ENCODE measurements around the gene ACACA.

Gene ACACA

GRCh38 chr17:37123386-37123785 is 283.2 kb downstream of the ACACA start:
- Histone ChIP-seq H3K4me3 (ENCODE audit: low read length) (no peak overlapping the region), H3K9me3 (ENCODE audit: control insufficient read depth, low read length) (no peaks in the 10 kb centered on the region), H3K9ac (ENCODE audit: low read length) (no peak overlapping the region), H3K4me1 (ENCODE audit: control insufficient read depth, insufficient read depth, low read length) (no peaks in the 10 kb centered on the region), H3K27me3 (replicated peaks; ENCODE audit: control insufficient read depth, insufficient read depth, low read length) (no peaks in the 10 kb centered on the region), H3K36me3 (ENCODE audit: control insufficient read depth, insufficient read depth, low read length, severe bottlenecking) (peaks cover 95% of the 10 kb centered on the region)
- no peak for DNase-seq (ENCODE audit: low read depth)

- Histone ChIP-seq H3K9me3 (ENCODE audit: control insufficient read depth, low read length) (no peaks in the 10 kb centered on the region), H3K4me1 (ENCODE audit: control insufficient read depth, insufficient read depth, low read length) (peaks cover 6% of the 10 kb centered on the region), H3K36me3 (ENCODE audit: control insufficient read depth, insufficient read depth, low read length, severe bottlenecking) (peaks cover 93% of the 10 kb centered on the region), H3K27me3 (replicated peaks; ENCODE audit: control insufficient read depth, insufficient read depth, low read length) (no peaks in the 10 kb centered on the region), H3K4me3 (ENCODE audit: low read length) (no peak overlapping the region), H3K9ac (ENCODE audit: low read length) (no peak overlapping the region)
- DNase-seq (ENCODE audit: low read depth), result no peak
Measured at GRCh38 chr17:37121616-37122015, 285.0 kb downstream of the ACACA start.

- peaks cover 85% of the 10 kb centered on the region for H3K36me3 ChIP-seq (ENCODE audit: control insufficient read depth, insufficient read depth, low read length, severe bottlenecking)
- no peak overlapping the region for H3K4me3 ChIP-seq (ENCODE audit: low read length)
- no peaks in the 10 kb centered on the region for H3K9me3 ChIP-seq (ENCODE audit: control insufficient read depth, low read length)
- H3K27me3 ChIP-seq (replicated peaks; ENCODE audit: control insufficient read depth, insufficient read depth, low read length), result no peaks in the 10 kb centered on the region
- DNase-seq (ENCODE audit: low read depth), result no peak
- no peak overlapping the region for H3K9ac ChIP-seq (ENCODE audit: low read length)
- H3K4me1 ChIP-seq (ENCODE audit: control insufficient read depth, insufficient read depth, low read length), result peaks cover 6% of the 10 kb centered on the region
Measured at GRCh38 chr17:37118366-37119137, 288.1 kb downstream of the ACACA start.

GRCh38 chr17:37117373-37118142 is 289.1 kb downstream of the ACACA start:
- peak; percentile 9 for DNase-seq (ENCODE audit: low read depth)
- Histone ChIP-seq H3K27me3 (replicated peaks; ENCODE audit: control insufficient read depth, insufficient read depth, low read length) (no peaks in the 10 kb centered on the region), H3K4me1 (ENCODE audit: control insufficient read depth, insufficient read depth, low read length) (peaks cover 6% of the 10 kb centered on the region), H3K9me3 (ENCODE audit: control insufficient read depth, low read length) (no peaks in the 10 kb centered on the region), H3K9ac (ENCODE audit: low read length) (no peak overlapping the region), H3K4me3 (ENCODE audit: low read length) (no peak overlapping the region), H3K36me3 (ENCODE audit: control insufficient read depth, insufficient read depth, low read length, severe bottlenecking) (peaks cover 85% of the 10 kb centered on the region)

- Histone ChIP-seq H3K4me3 (ENCODE audit: low read length) (no peak overlapping the region), H3K4me1 (ENCODE audit: control insufficient read depth, insufficient read depth, low read length) (peaks cover 6% of the 10 kb centered on the region), H3K36me3 (ENCODE audit: control insufficient read depth, insufficient read depth, low read length, severe bottlenecking) (peaks cover 85% of the 10 kb centered on the region), H3K27me3 (replicated peaks; ENCODE audit: control insufficient read depth, insufficient read depth, low read length) (no peaks in the 10 kb centered on the region), H3K9me3 (ENCODE audit: control insufficient read depth, low read length) (no peaks in the 10 kb centered on the region), H3K9ac (ENCODE audit: low read length) (no peak overlapping the region)
- no peak for DNase-seq (ENCODE audit: low read depth)
Measured at GRCh38 chr17:37116671-37117185, 289.9 kb downstream of the ACACA start.

GRCh38 chr17:37111329-37111728 is 295.3 kb downstream of the ACACA start:
- H3K36me3 ChIP-seq (ENCODE audit: control insufficient read depth, insufficient read depth, low read length, severe bottlenecking), result peaks cover 91% of the 10 kb centered on the region

GRCh38 chr17:37110746-37111145 is 295.9 kb downstream of the ACACA start:
- peaks cover 6% of the 10 kb centered on the region for H3K4me1 ChIP-seq (ENCODE audit: control insufficient read depth, insufficient read depth, low read length)
- peaks cover 89% of the 10 kb centered on the region for H3K36me3 ChIP-seq (ENCODE audit: control insufficient read depth, insufficient read depth, low read length, severe bottlenecking)

More at GRCh38 chr17:37111329-37111728, 295.3 kb downstream of the ACACA start:
- Histone ChIP-seq H3K4me1 (ENCODE audit: control insufficient read depth, insufficient read depth, low read length) (peaks cover 6% of the 10 kb centered on the region), H3K9ac (ENCODE audit: low read length) (no peak overlapping the region), H3K27me3 (replicated peaks; ENCODE audit: control insufficient read depth, insufficient read depth, low read length) (no peaks in the 10 kb centered on the region), H3K9me3 (ENCODE audit: control insufficient read depth, low read length) (no peaks in the 10 kb centered on the region), H3K4me3 (ENCODE audit: low read length) (no peak overlapping the region)
- DNase-seq (ENCODE audit: low read depth), result no peak

GRCh38 chr17:37109731-37110710 is 296.6 kb downstream of the ACACA start:
- Histone ChIP-seq H3K9me3 (ENCODE audit: control insufficient read depth, low read length) (no peaks in the 10 kb centered on the region), H3K9ac (ENCODE audit: low read length) (no peak overlapping the region), H3K27me3 (replicated peaks; ENCODE audit: control insufficient read depth, insufficient read depth, low read length) (no peaks in the 10 kb centered on the region), H3K4me3 (ENCODE audit: low read length) (no peak overlapping the region), H3K36me3 (ENCODE audit: control insufficient read depth, insufficient read depth, low read length, severe bottlenecking) (peaks cover 89% of the 10 kb centered on the region), H3K4me1 (ENCODE audit: control insufficient read depth, insufficient read depth, low read length) (peaks cover 6% of the 10 kb centered on the region)
- DNase-seq (ENCODE audit: low read depth), result no peak

More at GRCh38 chr17:37110746-37111145, 295.9 kb downstream of the ACACA start:
- DNase-seq (ENCODE audit: low read depth), result no peak
- Histone ChIP-seq H3K9me3 (ENCODE audit: control insufficient read depth, low read length) (no peaks in the 10 kb centered on the region), H3K4me3 (ENCODE audit: low read length) (no peak overlapping the region), H3K27me3 (replicated peaks; ENCODE audit: control insufficient read depth, insufficient read depth, low read length) (no peaks in the 10 kb centered on the region), H3K9ac (ENCODE audit: low read length) (no peak overlapping the region)

- Histone ChIP-seq H3K36me3 (ENCODE audit: control insufficient read depth, insufficient read depth, low read length, severe bottlenecking) (peaks cover 95% of the 10 kb centered on the region), H3K4me1 (ENCODE audit: control insufficient read depth, insufficient read depth, low read length) (peaks cover 6% of the 10 kb centered on the region), H3K9me3 (ENCODE audit: control insufficient read depth, low read length) (no peaks in the 10 kb centered on the region), H3K9ac (ENCODE audit: low read length) (no peak overlapping the region), H3K4me3 (ENCODE audit: low read length) (no peak overlapping the region), H3K27me3 (replicated peaks; ENCODE audit: control insufficient read depth, insufficient read depth, low read length) (no peaks in the 10 kb centered on the region)
- DNase-seq (ENCODE audit: low read depth), result no peak
Measured at GRCh38 chr17:37109106-37109505, 297.5 kb downstream of the ACACA start.

- no peaks in the 10 kb centered on the region for H3K27me3 ChIP-seq (replicated peaks; ENCODE audit: control insufficient read depth, insufficient read depth, low read length)
- no peak overlapping the region for H3K9ac ChIP-seq (ENCODE audit: low read length)
- peaks cover 95% of the 10 kb centered on the region for H3K36me3 ChIP-seq (ENCODE audit: control insufficient read depth, insufficient read depth, low read length, severe bottlenecking)
- peaks cover 6% of the 10 kb centered on the region for H3K4me1 ChIP-seq (ENCODE audit: control insufficient read depth, insufficient read depth, low read length)
- no peaks in the 10 kb centered on the region for H3K9me3 ChIP-seq (ENCODE audit: control insufficient read depth, low read length)
- no peak overlapping the region for H3K4me3 ChIP-seq (ENCODE audit: low read length)
- DNase-seq (ENCODE audit: low read depth), result peak; percentile 19
Measured at GRCh38 chr17:37107406-37108083, 299.1 kb downstream of the ACACA start.
